Fibroblast of peridontal ligament (primary cell): ENCODE measurements around the gene ZNF362.

ENCODE experiments used
- DNase-seq: peaks from one replicate; pipeline ENCODE4 v3.0.0-alpha.2; 2010; ENCODE audit errors: extremely low read depth

Gene ZNF362

GRCh38 chr1:33343539-33343938 lies 87.2 kb downstream of the ZNF362 start:
- DNase-seq: no peak

DNA sequence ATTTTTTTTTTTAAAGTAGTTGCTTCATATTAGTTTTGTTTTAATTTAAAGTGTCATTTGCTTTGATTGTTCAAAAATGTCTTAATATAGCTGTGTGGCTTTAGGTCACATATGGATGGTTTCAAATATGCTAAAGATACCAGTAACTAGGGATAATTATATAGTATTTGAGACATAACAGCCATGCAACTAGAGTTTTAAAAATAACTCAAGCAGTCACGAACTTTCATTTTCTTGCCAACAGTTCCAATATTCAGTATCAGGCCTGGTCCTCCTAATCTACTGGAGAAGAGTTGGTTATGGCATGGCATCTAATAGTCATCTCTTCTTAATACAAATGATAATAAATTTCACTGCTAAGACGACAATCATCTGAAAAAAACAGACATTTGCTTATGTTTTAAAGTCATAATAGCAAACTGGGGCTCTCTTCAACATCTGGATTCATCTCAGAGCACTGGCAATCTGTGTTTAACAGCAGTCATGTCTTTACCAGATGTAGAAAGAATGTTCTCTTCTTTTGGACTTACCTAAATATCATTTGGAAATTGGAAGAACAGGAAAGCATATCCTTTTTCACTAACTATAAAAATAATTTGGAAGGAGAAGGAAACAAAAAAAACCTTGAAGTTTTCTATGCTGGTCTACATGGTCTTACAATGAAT lies 88.7 kb downstream of the ZNF362 start:
- peak; percentile 56 for DNase-seq

- DNase-seq: no peak
These were observed 90.2 kb downstream of the ZNF362 start for GRCh38 chr1:33346533-33346926.

DNA sequence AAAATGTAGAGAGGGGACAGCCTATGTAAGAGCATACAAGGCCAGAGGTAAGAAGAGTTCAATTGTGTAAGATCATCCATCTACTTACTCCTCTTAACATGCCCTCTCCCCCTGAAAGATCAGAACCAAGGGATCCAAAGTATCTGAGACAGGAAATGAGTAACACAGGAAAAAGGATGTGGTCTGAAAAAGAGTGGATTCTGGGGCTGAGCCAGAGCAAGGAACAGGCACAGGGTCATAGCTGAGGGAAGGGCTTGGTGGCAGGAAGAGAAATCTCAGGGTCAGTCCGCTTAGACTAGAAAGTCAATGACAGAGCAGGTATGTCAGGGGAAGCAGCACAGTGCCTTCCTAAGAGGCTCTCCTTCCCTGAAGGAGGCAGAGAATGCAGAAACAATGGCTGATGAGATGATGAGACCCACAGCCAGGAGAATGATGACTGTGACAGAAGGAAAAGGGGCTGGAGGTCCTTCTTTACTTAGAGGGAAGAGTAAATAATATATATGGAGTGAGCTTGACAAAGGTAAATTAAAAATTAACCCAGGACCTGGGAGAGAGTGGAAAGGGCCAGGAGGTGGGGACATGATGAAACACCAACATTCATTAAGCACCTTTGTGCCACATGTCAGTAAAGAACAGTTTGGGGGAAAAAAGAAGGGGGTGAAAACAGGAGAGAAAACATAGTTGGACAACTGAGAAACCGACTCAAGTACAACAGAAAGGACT lies 90.8 kb downstream of the ZNF362 start:
- DNase-seq: peak; percentile 77

DNA sequence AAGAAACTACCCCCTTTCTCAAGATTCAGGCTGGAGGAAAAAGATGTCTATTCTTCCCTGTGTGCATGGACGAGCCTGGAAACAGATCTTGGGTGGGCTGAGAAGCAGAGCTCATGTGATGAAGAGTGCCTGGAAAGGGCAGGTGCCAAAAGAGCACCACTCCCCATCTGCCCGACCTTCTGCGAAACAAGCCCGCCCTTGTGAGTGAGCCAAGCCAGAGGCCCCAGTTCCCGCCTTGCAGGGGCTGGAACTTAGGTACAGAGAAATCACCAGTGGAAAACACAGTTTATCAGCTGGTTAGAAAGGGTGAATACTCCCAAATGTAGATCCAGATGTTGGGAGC lies 91.3 kb downstream of the ZNF362 start:
- no peak for DNase-seq

DNA sequence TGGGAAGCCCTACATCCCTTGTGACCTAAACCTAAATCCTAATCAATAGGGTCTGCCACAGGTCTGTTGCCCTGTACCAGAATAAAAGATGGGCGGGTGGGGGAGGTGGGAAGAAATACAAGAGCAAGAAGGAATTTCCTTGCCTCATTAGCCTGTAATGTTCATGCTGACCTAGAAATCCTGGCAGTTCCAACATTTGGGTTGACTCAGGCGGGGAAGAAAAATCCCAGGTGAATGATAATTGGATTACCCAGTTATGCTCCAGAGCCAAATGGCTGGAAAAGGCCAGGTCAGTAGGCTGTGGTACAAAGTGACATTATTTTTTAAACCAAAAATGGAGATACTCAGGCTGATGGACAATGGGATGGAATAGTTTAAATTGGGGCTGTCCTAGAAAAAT lies 91.9 kb downstream of the ZNF362 start:
- DNase-seq: no peak

DNA sequence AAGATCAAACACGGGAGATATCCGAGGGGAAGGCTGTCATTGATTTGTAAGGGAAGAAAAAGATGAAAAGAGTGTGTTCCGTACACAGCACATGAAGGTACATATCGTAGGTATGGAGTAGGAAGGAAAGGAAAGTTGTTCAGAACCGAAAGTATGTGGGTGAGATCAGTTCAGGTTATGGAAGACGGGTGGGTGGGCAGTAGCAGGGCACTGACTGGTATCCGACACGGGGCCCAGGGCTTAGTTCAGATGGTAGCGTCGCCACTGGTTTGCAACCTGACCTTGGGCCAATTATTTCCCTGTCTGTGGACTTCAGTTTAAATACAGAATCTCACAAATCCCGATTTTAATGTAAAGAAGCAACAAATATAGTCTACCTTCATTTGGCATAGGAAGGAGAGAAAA lies 92.4 kb downstream of the ZNF362 start:
- DNase-seq: no peak

DNA sequence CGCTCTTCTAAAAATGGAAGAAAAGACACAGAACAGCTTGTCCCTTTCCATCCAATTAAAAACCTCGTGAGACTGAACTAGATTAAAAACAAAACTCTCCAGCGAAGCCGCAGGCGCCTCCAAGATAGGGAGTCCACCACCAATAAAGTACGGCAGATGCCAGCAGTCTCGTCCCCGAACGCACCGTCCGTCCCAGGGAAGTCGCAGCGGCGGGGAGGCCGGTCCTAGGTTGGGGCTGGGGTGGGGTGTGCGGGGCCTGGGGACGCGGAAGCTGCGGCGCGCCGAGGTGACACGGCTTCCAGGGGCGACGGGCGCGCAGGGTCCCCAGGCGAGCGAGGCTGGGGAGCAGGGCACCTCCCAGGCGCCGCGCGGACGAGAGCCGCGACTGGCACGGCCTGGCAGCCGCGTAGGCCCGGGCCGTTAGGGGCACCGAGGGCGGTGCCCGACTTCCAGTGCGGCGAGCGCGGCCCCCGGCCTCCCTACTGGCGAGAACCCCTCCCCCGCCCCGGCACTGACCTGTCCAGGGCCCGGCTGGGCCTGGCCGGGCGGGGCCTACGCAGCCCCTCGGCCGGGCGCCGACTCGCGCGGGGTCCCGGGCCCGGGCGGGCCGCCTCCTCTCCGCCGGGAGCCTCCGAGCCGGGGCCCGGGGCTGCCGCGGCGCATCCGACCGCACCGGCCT lies 92.9 kb downstream of the ZNF362 start:
- DNase-seq: no peak

DNA sequence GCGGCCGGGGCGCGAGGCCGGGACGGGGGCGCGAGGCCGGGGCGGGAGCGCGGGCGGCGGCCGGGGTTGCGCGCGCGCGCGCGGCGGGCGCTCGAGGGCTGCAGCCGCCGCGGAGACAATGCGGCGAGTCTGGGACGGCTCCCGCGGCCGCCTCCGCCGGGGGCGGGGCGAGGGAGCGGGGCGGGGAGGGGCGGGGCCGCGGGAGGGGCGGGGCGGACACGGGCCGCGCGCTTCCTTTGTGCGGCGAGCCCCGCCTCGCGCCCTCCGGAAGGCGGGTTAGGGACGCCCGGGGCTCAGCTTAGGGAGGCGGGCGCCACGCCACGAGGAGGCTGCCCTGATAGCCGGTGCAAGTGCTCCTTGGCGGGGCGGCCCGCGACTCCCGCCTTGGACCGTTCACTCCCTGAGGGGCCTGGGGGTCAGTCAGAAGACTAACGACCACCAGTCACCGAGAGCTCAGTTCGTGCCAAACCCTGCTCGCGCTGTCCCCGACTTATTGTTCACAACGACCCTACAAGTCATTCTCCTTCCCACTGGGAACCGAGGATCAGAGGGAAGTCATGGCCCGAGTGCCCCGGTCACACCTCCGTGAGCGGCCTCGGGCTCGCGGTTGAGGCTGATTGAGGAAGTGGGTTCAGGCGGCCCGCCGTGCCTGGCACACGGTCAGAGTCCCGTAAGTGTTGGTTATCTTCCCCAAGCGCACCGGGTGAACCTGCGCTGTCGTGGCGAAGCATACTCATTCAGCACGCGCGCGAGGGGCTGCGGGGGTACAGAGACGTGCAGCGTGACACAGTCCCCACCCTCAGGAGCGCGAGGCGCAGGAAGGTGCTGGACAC lies 93.7 kb downstream of the ZNF362 start:
- peak; percentile 59 for DNase-seq
